PC-3 (cell line): ENCODE data around the gene OR1D5.

Experiments used
- EZH2 ChIP-seq: fragments of 300-600 bp; sonication (generic); IDR thresholded peaks from one replicate; pipeline ENCODE4 v1.6.1; 2017; ENCODE audit warnings: antibody characterized with exemption, mild to moderate bottlenecking, low read length; ENCODE audit not compliant: unreplicated experiment
- EZH2phosphoT487 ChIP-seq: fragments of 300-600 bp; sonication (generic); IDR thresholded peaks from 2 replicates; pipeline ENCODE4 v1.6.1; 2018; ENCODE audit warnings: mild to moderate bottlenecking, antibody characterized with exemption, low read length, borderline replicate concordance
- TF ChIP-seq, protein P1 (sequence below): fragments of 300-600 bp; sonication (generic); conservative IDR thresholded peaks from 2 replicates; pipeline ENCODE4 v1.5.1; 2017; ENCODE audit warnings: antibody characterized with exemption, low read depth, mild to moderate bottlenecking, low read length

DNA sequence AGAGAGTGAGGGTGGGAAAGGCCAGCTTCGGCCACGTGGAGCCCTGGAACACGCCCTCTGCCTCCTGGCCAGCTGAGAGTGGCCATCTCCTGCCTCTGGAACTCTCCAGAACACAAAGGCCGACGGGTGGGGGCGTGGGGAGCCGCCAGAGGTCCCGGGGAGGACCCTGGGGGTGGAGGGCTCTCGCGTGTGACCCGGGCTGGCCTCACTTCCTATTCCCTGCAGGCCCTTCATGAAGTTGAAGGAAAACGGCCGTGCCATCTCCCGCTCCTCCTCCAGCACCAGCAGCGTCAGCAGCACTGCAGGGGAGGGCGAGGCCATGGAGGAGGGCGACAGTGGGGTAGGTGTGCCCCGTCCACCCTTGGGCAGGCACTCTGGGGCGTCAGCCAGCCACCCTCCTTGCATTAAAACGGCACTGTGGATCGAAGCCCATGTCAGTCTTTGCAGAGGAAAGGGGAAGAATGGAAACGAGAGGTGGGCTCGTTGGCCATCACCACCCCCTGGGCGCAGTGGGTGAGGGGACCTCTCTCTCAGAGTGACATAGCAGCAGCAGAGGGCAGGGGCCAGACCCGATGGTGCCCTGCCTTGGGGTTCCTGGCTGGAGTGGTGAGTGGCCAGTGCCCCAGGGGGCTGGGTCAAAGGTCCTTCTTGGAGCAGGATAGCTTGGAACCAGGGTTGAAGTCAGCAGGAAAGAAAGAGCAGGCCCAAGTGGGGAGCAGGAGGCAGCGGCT lies 37.1 kb downstream of the OR1D5 start:
- TF ChIP-seq, protein P1, sequence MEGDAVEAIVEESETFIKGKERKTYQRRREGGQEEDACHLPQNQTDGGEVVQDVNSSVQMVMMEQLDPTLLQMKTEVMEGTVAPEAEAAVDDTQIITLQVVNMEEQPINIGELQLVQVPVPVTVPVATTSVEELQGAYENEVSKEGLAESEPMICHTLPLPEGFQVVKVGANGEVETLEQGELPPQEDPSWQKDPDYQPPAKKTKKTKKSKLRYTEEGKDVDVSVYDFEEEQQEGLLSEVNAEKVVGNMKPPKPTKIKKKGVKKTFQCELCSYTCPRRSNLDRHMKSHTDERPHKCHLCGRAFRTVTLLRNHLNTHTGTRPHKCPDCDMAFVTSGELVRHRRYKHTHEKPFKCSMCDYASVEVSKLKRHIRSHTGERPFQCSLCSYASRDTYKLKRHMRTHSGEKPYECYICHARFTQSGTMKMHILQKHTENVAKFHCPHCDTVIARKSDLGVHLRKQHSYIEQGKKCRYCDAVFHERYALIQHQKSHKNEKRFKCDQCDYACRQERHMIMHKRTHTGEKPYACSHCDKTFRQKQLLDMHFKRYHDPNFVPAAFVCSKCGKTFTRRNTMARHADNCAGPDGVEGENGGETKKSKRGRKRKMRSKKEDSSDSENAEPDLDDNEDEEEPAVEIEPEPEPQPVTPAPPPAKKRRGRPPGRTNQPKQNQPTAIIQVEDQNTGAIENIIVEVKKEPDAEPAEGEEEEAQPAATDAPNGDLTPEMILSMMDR, result no peak
- TF ChIP-seq EZH2, result no peak
- no peak for TF ChIP-seq EZH2phosphoT487
